ENCODE data around the gene ANOS1.
A peak's percentile ranks its signal among the peaks of the same experiment; 100 is the strongest.

The ANOS1 gene

GRCh38 chrX:8711401-8711800 is 20.5 kb downstream of the ANOS1 start:
- DNase-seq: no peak

DNA sequence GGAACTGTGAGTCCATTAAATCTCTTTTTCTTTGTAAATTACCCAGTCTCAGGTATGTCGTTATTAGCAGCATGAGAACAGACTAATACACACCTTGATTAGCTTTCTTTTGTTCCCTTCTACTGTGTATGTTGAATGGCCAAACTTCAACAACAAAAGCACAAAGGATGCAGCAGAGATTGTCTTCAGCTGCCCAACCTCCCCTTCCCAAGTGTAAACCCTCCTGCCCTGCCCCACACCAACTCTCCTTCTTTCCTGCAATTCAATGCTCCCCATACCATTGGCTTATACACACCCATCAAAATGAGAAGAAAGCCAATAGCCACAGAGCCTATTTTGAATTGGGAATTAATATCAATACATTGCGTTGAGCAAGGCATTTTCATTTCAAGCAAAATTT is 27.8 kb downstream of the ANOS1 start:
- DNase-seq: no peak

DNA sequence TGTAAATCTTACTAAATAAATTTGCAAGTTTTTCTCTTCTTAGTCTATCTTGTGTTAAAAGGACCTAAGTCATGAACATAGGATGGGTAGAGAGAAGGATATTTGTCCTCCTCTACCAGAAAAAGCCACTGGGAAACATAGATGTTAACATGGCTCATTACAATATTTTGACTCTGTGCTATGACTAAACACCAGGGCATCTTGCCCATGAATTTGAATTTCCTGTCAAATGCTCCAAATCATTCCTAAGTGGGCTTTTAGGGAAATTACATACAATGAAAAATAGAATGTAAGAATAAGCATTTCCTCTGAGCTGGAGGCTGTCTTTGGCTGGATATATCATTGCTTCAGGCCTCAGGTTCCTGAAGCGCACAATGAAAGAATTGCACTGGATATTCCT is 39.1 kb downstream of the ANOS1 start:
- peak; percentile 38 for DNase-seq

DNA sequence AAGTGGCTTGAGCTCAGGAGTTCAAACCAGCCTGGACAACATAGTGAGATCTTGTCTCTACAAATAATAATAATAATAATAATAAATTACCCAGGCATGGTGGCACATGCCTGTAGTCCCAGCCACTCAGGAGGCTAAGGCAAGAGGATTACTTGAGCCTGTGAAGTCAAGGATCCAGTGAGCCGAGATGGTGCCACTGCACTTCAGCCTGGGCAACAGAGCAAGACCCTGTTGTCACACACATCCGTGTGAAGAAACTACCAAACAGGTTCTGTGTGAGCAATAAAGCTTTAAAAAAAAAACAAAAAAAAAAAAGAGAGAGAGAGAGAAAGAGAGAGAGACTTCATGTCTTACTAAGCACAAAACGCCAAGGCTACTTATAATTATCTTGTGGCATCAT is 42.5 kb downstream of the ANOS1 start:
- DNase-seq: no peak

DNA sequence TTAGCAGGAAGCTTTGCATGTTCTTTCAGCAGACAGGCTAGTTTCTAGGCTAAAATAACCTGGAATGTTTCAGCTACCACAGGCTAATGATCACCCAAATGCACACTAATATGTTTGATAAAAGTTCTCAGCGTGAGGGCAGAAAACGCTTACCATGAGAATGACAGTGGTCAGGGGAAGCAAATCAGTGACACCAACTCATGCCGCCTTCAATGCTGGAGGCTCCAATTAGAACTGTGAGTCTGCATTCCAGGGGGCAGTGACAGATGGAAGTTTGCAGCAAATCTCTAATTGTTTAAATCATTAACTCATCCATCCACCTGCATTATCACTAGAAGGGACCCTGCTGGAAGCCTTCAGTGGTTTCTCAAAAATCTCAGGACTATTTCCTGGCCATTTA is 43.2 kb downstream of the ANOS1 start:
- DNase-seq: no peak

DNA sequence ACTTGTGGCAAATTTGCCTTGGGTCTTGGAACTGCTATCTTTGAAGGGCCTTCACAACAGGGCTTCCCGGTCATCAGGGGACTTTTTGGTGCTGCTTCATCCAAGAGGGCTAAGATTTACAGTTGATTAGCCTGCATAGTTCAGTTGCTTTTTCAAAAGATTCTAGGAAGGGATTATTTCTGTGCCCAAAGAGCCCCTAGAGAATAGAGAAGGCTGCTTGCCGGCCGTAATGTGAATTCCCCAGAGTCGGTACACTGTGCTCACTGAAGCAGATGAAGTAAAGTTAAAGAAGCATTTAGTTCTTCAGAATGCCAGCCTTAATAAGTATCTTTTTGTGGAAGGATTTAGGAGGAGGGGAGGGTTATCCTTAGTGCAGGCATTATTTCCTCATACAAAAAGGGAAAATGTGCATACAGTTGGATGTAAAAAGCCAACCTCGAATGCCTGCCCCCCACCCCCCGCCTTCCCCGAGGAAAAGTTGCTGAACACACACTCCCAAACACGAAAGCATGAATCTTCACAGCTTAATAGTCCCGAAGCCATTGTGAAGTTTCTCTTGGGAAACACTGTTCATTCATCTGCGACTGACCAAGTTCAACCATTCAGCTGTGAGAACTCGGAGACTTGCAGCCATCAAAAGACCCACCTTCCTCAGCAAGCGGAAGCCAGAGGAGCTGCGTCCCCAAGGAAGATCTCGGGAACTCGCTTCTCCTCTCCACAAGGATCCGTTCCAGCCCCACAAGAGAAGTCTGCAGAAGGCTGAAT is 47.6 kb downstream of the ANOS1 start:
- DNase-seq: no peak

GRCh38 chrX:8683687-8684086 is 48.2 kb downstream of the ANOS1 start:
- no peak for DNase-seq

- DNase-seq: no peak
These were observed 52.4 kb downstream of the ANOS1 start for GRCh38 chrX:8679550-8679949.

- no peak for DNase-seq
These were observed 56.8 kb downstream of the ANOS1 start for GRCh38 chrX:8675006-8675630.

- peak; percentile 2 for DNase-seq
These were observed 58.7 kb downstream of the ANOS1 start for GRCh38 chrX:8673201-8673600.

DNA sequence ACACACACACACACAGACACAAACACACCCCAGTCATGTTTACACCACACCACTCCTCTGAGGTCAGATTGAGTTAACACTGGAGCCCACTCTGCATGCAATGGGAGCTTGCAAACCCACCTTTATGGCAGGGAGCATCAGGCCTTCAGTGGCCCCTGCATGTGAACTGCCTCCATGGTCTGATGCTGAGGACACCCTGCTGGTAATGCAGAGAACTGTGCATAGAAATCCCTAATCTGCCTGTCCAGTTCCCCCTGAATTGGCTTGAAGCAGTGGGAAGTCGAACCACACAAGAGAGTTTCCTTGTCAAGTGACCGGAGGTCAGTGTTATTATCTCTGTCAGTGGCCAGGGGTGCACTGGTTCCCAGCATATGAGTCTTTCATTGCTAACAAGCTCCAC is 59.8 kb downstream of the ANOS1 start:
- DNase-seq: no peak

- DNase-seq: no peak
These were observed 63.1 kb downstream of the ANOS1 start for GRCh38 chrX:8668813-8669212.

GRCh38 chrX:8663325-8663724 is 68.6 kb downstream of the ANOS1 start:
- peak; percentile 0 for DNase-seq

- no peak for DNase-seq
These were observed 74.1 kb downstream of the ANOS1 start for GRCh38 chrX:8657883-8658282.

DNA sequence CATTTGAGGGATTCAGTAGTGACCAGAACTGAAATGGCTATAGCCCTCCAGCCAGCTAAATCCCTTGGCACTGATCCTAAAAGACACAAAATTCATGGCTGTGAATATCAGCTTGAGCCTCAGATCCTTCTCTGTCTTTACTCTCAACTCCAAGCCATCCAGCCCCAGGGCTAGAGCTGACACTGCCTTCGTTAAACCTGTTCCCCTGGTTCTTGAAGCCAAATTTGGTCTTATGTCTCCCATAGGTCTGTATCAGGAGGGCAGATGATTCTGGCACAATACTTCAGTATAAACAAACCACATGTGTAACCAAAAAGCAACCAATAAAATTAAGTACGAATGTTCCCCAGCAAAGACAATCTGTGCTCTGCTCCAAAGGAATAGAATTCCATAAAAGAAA is 78.0 kb downstream of the ANOS1 start:
- no peak for DNase-seq

DNA sequence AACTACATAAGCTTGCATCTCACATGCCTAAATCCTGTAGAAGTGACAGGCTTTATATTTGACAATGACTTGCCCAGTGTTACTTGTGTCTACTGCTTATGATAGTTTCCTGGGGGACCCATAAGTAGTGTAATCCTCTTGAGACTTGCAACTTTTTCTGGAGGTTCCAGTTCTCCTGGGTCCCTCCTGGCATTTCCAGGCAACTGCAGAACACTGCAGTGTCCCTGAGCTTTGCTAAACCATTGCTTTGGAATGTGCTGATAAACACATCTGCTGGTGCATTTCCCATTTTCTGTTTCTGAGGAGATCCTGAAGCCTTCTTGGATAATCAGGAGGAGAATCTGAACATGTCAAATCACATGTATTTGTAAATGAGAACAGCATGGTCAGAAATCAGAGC is 82.0 kb downstream of the ANOS1 start:
- DNase-seq: no peak

GRCh38 chrX:8647176-8647575 is 84.8 kb downstream of the ANOS1 start:
- no peak for DNase-seq

GRCh38 chrX:8639949-8640475 is 91.9 kb downstream of the ANOS1 start:
- no peak for DNase-seq

DNA sequence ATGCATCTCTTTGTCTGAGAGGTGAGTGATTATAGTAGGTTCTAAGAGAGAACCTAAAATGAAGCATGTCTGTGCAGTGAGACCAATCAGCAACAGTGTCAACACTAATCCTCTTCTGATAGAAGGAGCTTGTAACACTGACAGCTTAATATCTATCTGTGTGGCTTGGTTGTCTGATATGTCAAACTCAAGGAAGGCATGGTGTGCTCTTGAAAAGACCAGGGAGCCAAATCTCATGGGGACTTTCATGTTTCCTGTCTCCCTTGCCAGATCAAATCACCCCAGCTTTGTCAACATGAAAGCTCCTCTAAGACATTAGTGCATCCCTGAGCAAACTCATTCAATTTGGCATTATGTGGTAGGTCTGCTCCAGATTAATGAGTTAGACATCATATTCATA is 95.4 kb downstream of the ANOS1 start:
- no peak for DNase-seq

GRCh38 chrX:8635812-8636211 is 96.1 kb downstream of the ANOS1 start:
- DNase-seq: no peak

- peak; percentile 37 for DNase-seq
These were observed 99.0 kb downstream of the ANOS1 start for GRCh38 chrX:8632924-8633323.

- DNase-seq: peak; percentile 40
These were observed 102.1 kb downstream of the ANOS1 start for GRCh38 chrX:8629871-8630270.

DNA sequence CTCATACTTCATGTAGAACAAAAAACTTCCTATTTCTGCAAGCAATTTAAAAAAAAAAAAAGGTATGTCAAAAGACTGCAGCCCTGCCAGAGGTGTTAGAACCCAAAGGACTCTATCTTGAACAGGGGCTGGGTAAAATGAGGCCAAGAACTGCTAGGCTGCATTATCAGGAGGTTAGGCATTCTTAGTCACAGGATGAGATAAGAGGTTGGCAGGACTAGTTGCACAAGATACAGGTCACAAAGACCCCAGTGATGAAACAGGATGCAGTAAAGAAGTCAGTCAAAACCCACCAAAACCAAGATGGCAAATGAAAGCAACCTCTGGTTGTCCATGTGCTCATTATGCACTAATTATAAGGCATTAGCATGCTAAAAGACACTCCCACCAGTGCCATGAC is 104.1 kb downstream of the ANOS1 start:
- DNase-seq: no peak

DNA sequence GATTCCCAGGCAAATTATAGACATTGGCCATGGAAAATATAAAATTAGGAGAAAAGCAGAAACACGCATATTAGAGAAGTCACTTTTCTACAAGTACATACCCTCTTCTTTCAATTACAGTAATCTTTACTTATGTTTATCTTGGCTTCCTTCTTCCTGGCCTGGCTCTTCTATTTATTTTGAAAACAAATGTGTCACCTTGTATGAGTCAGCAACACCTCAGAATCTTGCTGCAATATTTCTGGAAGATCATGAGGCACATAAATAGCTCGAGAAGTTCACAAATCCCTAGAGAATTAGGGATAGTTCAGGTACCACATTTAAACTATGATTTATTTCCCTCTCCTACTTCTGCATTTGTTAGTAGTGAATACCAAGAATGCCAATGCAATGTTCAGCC is 124.6 kb downstream of the ANOS1 start:
- peak; percentile 13 for DNase-seq

- DNase-seq: no peak
These were observed 127.8 kb downstream of the ANOS1 start for GRCh38 chrX:8604131-8604530.
